Endothelial cell of umbilical vein (primary cell): ENCODE results near the gene MMP1.

Experiments used
- EZH2 ChIP-seq: IDR thresholded peaks from 2 replicates; pipeline ENCODE4 v1.6.1; 2012; ENCODE audit warnings: borderline replicate concordance, low read depth, mild to moderate bottlenecking, moderate library complexity, low read length, inconsistent platforms; ENCODE audit not compliant: severe bottlenecking
- POLR2AphosphoS5 ChIP-seq: IDR thresholded peaks from 2 replicates; pipeline ENCODE4 v1.6.1; 2012; ENCODE audit warnings: low read depth, mild to moderate bottlenecking, control low read depth, low read length, moderate library complexity; ENCODE audit not compliant: insufficient read depth
- TF ChIP-seq, protein P1 (sequence below), 2 donors: IDR thresholded peaks; 1 replicate in 1 of 2; 2 replicates in 1 of 2; pipeline ENCODE4 v1.5.1; 2011; ENCODE audit warnings: low read length in 2 of 2, mild to moderate bottlenecking in 2 of 2, moderate library complexity in 2 of 2, control low read depth in 1 of 2, inconsistent platforms in 1 of 2, low read depth in 1 of 2; ENCODE audit not compliant: insufficient read depth in 1 of 2; ENCODE audit errors: extremely low read depth in 1 of 2
- TF ChIP-seq, protein P2 (sequence below): IDR thresholded peaks from 2 replicates; pipeline ENCODE4 v1.6.1; 2011; ENCODE audit not compliant: insufficient read depth, insufficient read length

GRCh38 chr11:102813484-102813883, 15.5 kb upstream of the MMP1 start:
- TF ChIP-seq, protein P1, sequence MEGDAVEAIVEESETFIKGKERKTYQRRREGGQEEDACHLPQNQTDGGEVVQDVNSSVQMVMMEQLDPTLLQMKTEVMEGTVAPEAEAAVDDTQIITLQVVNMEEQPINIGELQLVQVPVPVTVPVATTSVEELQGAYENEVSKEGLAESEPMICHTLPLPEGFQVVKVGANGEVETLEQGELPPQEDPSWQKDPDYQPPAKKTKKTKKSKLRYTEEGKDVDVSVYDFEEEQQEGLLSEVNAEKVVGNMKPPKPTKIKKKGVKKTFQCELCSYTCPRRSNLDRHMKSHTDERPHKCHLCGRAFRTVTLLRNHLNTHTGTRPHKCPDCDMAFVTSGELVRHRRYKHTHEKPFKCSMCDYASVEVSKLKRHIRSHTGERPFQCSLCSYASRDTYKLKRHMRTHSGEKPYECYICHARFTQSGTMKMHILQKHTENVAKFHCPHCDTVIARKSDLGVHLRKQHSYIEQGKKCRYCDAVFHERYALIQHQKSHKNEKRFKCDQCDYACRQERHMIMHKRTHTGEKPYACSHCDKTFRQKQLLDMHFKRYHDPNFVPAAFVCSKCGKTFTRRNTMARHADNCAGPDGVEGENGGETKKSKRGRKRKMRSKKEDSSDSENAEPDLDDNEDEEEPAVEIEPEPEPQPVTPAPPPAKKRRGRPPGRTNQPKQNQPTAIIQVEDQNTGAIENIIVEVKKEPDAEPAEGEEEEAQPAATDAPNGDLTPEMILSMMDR (IDR thresholded peaks at IDR 0.05; ENCODE audit: extremely low read depth in 1 of 2, insufficient read depth in 1 of 2, low read depth in 1 of 2, low read length in 2 of 2) = no peak
- no peak for TF ChIP-seq EZH2
- TF ChIP-seq, protein P2, sequence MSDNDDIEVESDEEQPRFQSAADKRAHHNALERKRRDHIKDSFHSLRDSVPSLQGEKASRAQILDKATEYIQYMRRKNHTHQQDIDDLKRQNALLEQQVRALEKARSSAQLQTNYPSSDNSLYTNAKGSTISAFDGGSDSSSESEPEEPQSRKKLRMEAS = no peak
- no peak for TF ChIP-seq POLR2AphosphoS5
